Amniotic epithelial cell (primary cell): ENCODE data around the gene MACF1.
"Not testable (repeated sequence)": the region's sequence is repeated elsewhere in the genome, so short reads cannot be mapped to it uniquely, and the experiment has no call there.

Source experiments
- DNase-seq: peaks from one replicate; pipeline ENCODE4 v3.0.0-alpha.2; 2010; ENCODE audit warnings: low read depth

MACF1 gene

GRCh38 chr1:39204441-39205081 lies at the start of gene MACF1:
Gene MACF1 (plus strand): TSS chr1:39204695. CDS start chr1:39205023, 328 bp downstream.
- DNase-seq, result peak; percentile 98

GRCh38 chr1:39157304-39157703 lies 47.2 kb upstream of the MACF1 start:
- DNase-seq, result no peak

GRCh38 chr1:39158327-39159086 lies 46.0 kb upstream of the MACF1 start:
- DNase-seq, result peak; percentile 70

GRCh38 chr1:39159224-39160036 lies 45.1 kb upstream of the MACF1 start:
- DNase-seq, result no peak

- DNase-seq, result no peak
These were observed 43.8 kb upstream of the MACF1 start for GRCh38 chr1:39160703-39161102.

- not testable (repeated sequence) for DNase-seq
These were observed 42.7 kb upstream of the MACF1 start for GRCh38 chr1:39161811-39162210.

- no peak for DNase-seq
These were observed 41.0 kb upstream of the MACF1 start for GRCh38 chr1:39163469-39163868.

GRCh38 chr1:39164256-39164655 lies 40.2 kb upstream of the MACF1 start:
- no peak for DNase-seq

GRCh38 chr1:39165049-39165448 lies 39.4 kb upstream of the MACF1 start:
- DNase-seq, result peak; percentile 57

GRCh38 chr1:39165488-39165887 lies 39.0 kb upstream of the MACF1 start:
- no peak for DNase-seq

- peak; percentile 85 for DNase-seq
These were observed 36.8 kb upstream of the MACF1 start for GRCh38 chr1:39167632-39168209.

GRCh38 chr1:39168301-39169080 lies 36.0 kb upstream of the MACF1 start:
- no peak for DNase-seq

GRCh38 chr1:39170731-39171667 lies 33.5 kb upstream of the MACF1 start:
- DNase-seq, result no peak

GRCh38 chr1:39173119-39173994 lies 31.1 kb upstream of the MACF1 start:
- DNase-seq, result no peak

- no peak for DNase-seq
These were observed 30.5 kb upstream of the MACF1 start for GRCh38 chr1:39173995-39174380.

GRCh38 chr1:39174390-39175081 lies 30.0 kb upstream of the MACF1 start:
- DNase-seq, result no peak

- DNase-seq, result no peak
These were observed 26.8 kb upstream of the MACF1 start for GRCh38 chr1:39177706-39178105.

GRCh38 chr1:39178541-39179431 lies 25.7 kb upstream of the MACF1 start:
- DNase-seq, result peak; percentile 88
